Aorta (tissue), 5 donors: ENCODE results near the gene S100A7. TPM values are rescaled to one million over a fixed set of nuclear protein-coding genes. Genes with fewer than 3 reads are reported as not detected.

ENCODE experiments used
- ATAC-seq: fragments of 200-7000 bp; cut with Tn5 transposase; one replicate; pipeline ENCODE4 v1.9.1; 2022; ENCODE audit warnings: moderate library complexity; ENCODE audit not compliant: low FRiP score
- DNase-seq, 2 donors: peaks; one replicate each; pipeline ENCODE4 v3.0.0-alpha.2; 2020
- H3K27ac ChIP-seq, 2 donors: one replicate each; pipeline ENCODE4 v1.5.1; 2013; ENCODE audit warnings: low read length in 2 of 2, mild to moderate bottlenecking in 2 of 2, moderate library complexity in 2 of 2, control low read depth in 1 of 2, inconsistent platforms in 1 of 2, low read depth in 1 of 2
- H3K27me3 ChIP-seq, 2 donors: one replicate each; pipeline ENCODE4 v1.6.1; 2013; ENCODE audit warnings: control low read depth in 1 of 2, low read length in 1 of 2, mild to moderate bottlenecking in 1 of 2, moderate library complexity in 1 of 2; ENCODE audit not compliant: insufficient read depth in 2 of 2, control insufficient read depth in 1 of 2
- H3K36me3 ChIP-seq, 2 donors: one replicate each; pipeline ENCODE4 v1.6.1; 2013; ENCODE audit warnings: control low read depth in 1 of 2, low read length in 1 of 2, mild to moderate bottlenecking in 1 of 2; ENCODE audit not compliant: insufficient read depth in 2 of 2, control insufficient read depth in 1 of 2
- H3K4me1 ChIP-seq, 2 donors: one replicate each; pipeline ENCODE4 v1.6.1; 2013; ENCODE audit warnings: low read length in 2 of 2, control low read depth in 1 of 2, mild to moderate bottlenecking in 1 of 2, moderate library complexity in 1 of 2; ENCODE audit not compliant: insufficient read depth in 2 of 2, control insufficient read depth in 1 of 2
- H3K4me3 ChIP-seq, 2 donors: one replicate each; pipeline ENCODE4 v1.5.1; 2013; ENCODE audit warnings: low read length in 2 of 2, control low read depth in 1 of 2, mild to moderate bottlenecking in 1 of 2
- H3K9me3 ChIP-seq: one replicate; pipeline ENCODE4 v1.6.1; 2013; ENCODE audit warnings: mild to moderate bottlenecking, low read length; ENCODE audit not compliant: control insufficient read depth
- WGBS, 2 donors: extraction: QIAGEN DNeasy Blood & Tissue Kit; methylation state at CpG; one replicate each; pipeline ENCODE4 v1.1.7; 2013; 5-methylcytosine and 5-hydroxymethylcytosine counted together
- intact Hi-C, 2 donors: fragments of 100-400 bp; cut with DNase I; formaldehyde crosslinking; loops; one replicate each; pipeline versions ENCODE4 v1.14.2 to v1.15.0; 2022
- polyA plus RNA-seq, 2 donors: library from polyadenylated mRNA; stranded (reverse); fragments of 200-250 nt; gene quantifications; one replicate each; pipeline ENCODE4 v1.2.3, GENCODE V29; 2013
- total RNA-seq, 2 donors: library from RNA; stranded (reverse); fragmentation: NEBNext Ultra II Directional; extraction: Animal tissue kit (Norgen Biotek cat#: 25700); gene quantifications; one replicate each; pipeline ENCODE4 v1.2.1, GENCODE V29; 2021
- donor health status: healthy with polysubstance abuse.
- donor health status: Bipolar disorder and iron deficiency.
- donor health status: DM: no; HTN: no; CAD: no.
- donor health status: DM: no; HTN: no; CAD: no.
- donor health status: DM: yes; HTN: yes; CAD: no.

The S100A7 gene
- total and polyA plus RNA-seq, 4 donors = not detected

GRCh38 chr1:153431002-153431401 lies 29.4 kb downstream of the S100A7 start:
- WGBS, 2 donors = 87% methylated on average over 17 of the region's 17 CpGs
- H3K9me3 ChIP-seq = no peaks in the 10 kb centered on the region
- H3K36me3 ChIP-seq = no peaks in the 10 kb centered on the region
- intact Hi-C loops = no loop called here
- H3K27ac ChIP-seq = no peak overlapping the region
- DNase-seq (no peak), ATAC-seq (no peak)
- H3K27me3 ChIP-seq = no peaks in the 10 kb centered on the region
- no peaks in the 10 kb centered on the region for H3K4me1 ChIP-seq
- H3K4me3 ChIP-seq = no peak overlapping the region

- H3K27me3 ChIP-seq = no peaks in the 10 kb centered on the region
- 86 to 92% methylated on average over 3 of the region's 3 CpGs for WGBS, 2 donors
- intact Hi-C loops = no loop called here
- ATAC-seq (no peak), DNase-seq (no peak)
- H3K9me3 ChIP-seq = no peaks in the 10 kb centered on the region
- no peak overlapping the region for H3K4me3 ChIP-seq
- H3K36me3 ChIP-seq = no peaks in the 10 kb centered on the region
- H3K27ac ChIP-seq = no peak overlapping the region
- no peaks in the 10 kb centered on the region for H3K4me1 ChIP-seq
Measured at GRCh38 chr1:153430561-153430960, 29.9 kb downstream of the S100A7 start.

- Histone ChIP-seq H3K27ac (no peak overlapping the region), H3K4me3 (no peak overlapping the region), H3K9me3 (no peaks in the 10 kb centered on the region), H3K4me1 (no peaks in the 10 kb centered on the region), H3K27me3 (no peaks in the 10 kb centered on the region), H3K36me3 (no peaks in the 10 kb centered on the region)
- WGBS, 2 donors = 90 to 91% methylated on average over 2 of the region's 2 CpGs
- DNase-seq (no peak), ATAC-seq (no peak)
- intact Hi-C loops = no loop called here
Measured at GRCh38 chr1:153430166-153430553, 30.3 kb downstream of the S100A7 start.

GRCh38 chr1:153429266-153430165 lies 30.9 kb downstream of the S100A7 start:
- Histone ChIP-seq H3K36me3 (no peaks in the 10 kb centered on the region), H3K4me1 (no peaks in the 10 kb centered on the region), H3K27me3 (no peaks in the 10 kb centered on the region), H3K9me3 (no peaks in the 10 kb centered on the region), H3K27ac (no peak overlapping the region), H3K4me3 (no peak overlapping the region)
- DNase-seq (no peak), ATAC-seq (no peak)
- intact Hi-C loops = no loop called here
- WGBS, 2 donors = 82 to 86% methylated on average over 7 of the region's 7 CpGs

GRCh38 chr1:153428791-153429190 lies 31.7 kb downstream of the S100A7 start:
- Histone ChIP-seq H3K27ac (no peak overlapping the region), H3K36me3 (no peaks in the 10 kb centered on the region), H3K27me3 (no peaks in the 10 kb centered on the region), H3K4me3 (no peak overlapping the region), H3K4me1 (no peaks in the 10 kb centered on the region), H3K9me3 (no peaks in the 10 kb centered on the region)
- DNase-seq (no peak), ATAC-seq (no peak)
- intact Hi-C loops = no loop called here
- 57 to 62% methylated on average over 6 of the region's 6 CpGs for WGBS, 2 donors

GRCh38 chr1:153428073-153428638 lies 32.3 kb downstream of the S100A7 start:
- Histone ChIP-seq H3K27ac (no peak overlapping the region), H3K4me1 (no peaks in the 10 kb centered on the region), H3K27me3 (no peaks in the 10 kb centered on the region), H3K9me3 (no peaks in the 10 kb centered on the region), H3K4me3 (no peak overlapping the region), H3K36me3 (no peaks in the 10 kb centered on the region)
- no peak for DNase-seq
- no peak for ATAC-seq
- intact Hi-C loops = no loop called here
- 75 to 82% methylated on average over 12 of the region's 12 CpGs for WGBS, 2 donors

GRCh38 chr1:153426809-153427208 lies 33.6 kb downstream of the S100A7 start:
- no peaks in the 10 kb centered on the region for H3K9me3 ChIP-seq
- intact Hi-C loops = no loop called here
- 6 to 16% methylated on average over 1 of the region's 1 CpG for WGBS, 2 donors
- ATAC-seq (no peak), DNase-seq (no peak)
- H3K4me1 ChIP-seq = no peaks in the 10 kb centered on the region
- no peak overlapping the region for H3K4me3 ChIP-seq
- H3K27me3 ChIP-seq = no peaks in the 10 kb centered on the region
- H3K27ac ChIP-seq = no peak overlapping the region
- H3K36me3 ChIP-seq = no peaks in the 10 kb centered on the region

- intact Hi-C loops = no loop called here
- no peak for ATAC-seq
- no peaks in the 10 kb centered on the region for H3K27me3 ChIP-seq
- H3K4me1 ChIP-seq = no peaks in the 10 kb centered on the region
- H3K9me3 ChIP-seq = peaks cover 1% of the 10 kb centered on the region
- H3K36me3 ChIP-seq = no peaks in the 10 kb centered on the region
- 4 to 5% methylated on average over 6 of the region's 6 CpGs for WGBS, 2 donors
- no peak overlapping the region for H3K4me3 ChIP-seq
- DNase-seq = peak; percentile 80 to 88
- H3K27ac ChIP-seq = no peak overlapping the region
Measured at GRCh38 chr1:153422450-153423068, 37.9 kb downstream of the S100A7 start.
